GM19438 (cell line): ENCODE results near the gene ARF6.
"Not testable (repeated sequence)": the region's sequence is repeated elsewhere in the genome, so short reads cannot be mapped to it uniquely, and the experiment has no call there.

ENCODE experiments used
- ATAC-seq: cut with Tn5 transposase; IDR thresholded peaks from one replicate; pipeline ENCODE4 v1.9.1; 2021; ENCODE audit warnings: low read depth; ENCODE audit not compliant: unreplicated experiment

Gene ARF6

DNA sequence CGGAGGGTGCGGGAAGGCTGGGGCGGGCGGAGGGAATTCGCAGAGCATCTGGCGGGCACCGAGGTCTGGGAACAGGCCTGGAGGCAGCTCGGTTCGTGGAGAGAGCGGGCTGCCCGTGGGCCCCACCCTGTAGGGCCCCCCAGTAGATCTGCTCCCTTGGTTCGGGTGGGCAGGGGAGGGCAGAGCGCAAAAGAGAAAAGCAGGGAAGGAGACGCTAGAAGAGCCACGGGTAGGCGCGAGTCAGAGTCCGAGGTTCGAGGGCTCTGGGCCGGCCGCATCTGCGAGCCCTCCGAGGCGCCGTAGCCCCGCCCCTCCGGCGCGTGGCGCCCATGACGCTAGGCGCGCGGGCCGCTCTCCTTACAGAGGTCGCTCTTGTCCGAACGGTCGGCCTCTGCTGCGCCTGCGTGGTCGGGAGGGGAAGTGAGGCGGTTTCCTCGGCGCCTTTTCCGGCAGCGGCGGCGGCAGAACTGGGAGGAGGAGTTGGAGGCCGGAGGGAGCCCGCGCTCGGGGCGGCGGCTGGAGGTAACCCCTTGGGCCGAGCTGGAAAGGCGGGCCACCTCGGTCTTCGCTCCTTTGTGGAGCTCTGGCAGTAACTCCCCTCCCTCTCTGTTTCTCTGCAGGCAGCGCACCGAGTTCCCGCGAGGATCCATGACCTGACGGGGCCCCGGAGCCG lies at the start of gene ARF6:
Gene ARF6, plus strand, starts transcription at position 447 of the 673 bp plus-strand sequence. CDS start 655 bp downstream, outside the sequence.
- peak; percentile 88 for ATAC-seq

DNA sequence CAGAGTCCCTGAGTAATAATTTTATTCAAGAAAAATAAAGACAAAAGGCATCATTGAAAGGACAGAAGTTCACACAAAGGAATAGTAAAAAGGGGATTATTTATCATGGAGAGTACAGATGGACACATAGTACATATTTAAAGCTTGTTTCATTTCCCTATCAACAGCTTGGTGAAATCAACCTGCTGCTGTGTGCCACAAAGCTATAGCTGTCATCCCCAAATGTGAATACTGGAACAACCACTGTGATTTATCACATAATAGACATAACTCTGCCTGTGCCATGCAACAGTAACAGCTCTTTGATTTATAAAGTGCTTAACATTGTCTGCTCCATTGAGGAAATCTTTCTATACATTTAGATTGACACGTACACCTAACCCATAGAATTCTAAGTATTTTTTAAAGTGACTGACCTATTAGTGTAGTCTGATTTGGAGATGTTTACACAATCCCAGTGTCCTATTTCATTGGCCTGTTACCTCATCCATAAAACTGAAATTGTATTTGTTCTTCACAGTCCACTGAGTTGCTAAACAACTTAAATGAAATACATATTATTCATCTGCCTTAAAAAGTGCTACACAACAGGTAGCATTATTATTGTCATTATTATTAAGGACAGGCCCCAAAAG lies 43.6 kb upstream of the ARF6 start:
- no peak for ATAC-seq

DNA sequence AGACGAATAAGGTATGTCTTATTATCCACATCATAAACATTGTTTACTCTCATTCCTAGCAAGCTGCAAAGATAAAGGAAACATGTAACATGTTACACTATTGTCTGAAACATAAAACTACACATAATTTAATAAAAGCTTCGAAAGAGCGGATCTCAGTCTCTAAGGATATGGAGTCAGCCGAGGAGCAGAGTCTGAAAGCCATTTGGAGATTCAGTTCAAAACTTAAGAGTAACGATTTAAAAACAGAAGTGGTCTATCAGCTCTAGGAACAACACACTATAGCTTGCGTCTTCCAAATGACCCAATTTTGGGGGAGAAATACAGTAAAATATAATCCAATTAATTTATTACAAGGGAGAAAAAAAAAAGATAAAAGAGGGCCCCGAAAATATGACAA lies 41.1 kb upstream of the ARF6 start:
- no peak for ATAC-seq

DNA sequence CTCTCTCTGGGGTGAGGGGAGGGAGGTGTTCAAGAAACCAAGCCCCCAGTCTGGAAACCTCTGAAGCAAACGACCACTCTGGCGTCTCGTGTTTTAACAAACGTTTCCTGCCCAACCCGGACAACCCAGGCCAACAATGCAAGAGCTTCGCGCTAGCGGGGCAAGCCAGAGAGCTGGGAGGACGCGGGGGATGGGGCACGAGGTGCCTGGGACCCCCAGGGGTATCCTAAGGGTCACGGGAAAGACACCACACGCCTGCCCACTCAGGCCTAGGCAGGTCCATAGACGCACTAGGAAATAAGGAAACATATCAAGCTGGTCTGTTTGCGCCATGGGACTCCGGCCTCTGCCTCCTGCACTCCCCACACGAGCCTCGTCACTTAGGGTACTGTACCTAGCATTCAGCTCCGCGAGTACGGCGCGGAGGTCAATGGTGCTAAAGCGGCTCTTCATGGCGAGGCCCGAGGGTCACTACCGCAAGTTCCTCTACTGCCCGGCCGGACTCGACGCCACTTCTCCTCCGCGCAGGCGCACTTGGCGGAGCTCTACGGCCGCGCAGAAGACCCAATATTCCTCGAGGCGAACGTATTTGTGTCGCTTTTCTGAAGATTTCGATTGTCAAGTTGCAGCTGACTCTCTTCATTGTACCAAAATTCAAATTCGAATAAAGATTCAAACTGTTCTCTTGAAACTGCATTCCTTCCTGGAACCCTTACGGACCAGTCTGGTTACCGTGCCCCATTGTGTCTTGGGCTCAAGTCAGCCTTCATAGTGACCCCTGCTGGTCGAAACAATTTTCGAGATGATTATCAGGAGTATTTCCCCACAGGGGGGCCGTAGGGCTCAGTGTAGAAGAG lies 40.4 kb upstream of the ARF6 start, which contains the start of gene NEMF:
Gene NEMF, minus strand, starts transcription at position 488 of the 857 bp plus-strand sequence. Its CDS starts 35 bp downstream, at position 453.
- peak; percentile 80 for ATAC-seq

DNA sequence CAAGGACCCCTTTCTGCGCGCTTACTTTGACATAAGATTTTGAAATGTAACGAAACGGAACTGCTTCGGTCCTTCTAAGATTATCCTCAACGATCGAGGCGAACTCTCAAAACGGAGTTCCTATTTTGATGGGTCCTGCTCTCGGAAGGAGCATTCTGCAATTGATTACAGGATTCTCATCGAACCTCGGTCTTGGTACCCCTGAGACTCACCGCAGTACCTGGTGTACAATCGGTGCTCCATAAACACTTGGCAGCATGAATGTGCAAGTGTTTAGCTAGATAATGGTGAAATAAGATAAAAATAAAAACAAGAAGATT lies 39.8 kb upstream of the ARF6 start:
- peak; percentile 13 for ATAC-seq

DNA sequence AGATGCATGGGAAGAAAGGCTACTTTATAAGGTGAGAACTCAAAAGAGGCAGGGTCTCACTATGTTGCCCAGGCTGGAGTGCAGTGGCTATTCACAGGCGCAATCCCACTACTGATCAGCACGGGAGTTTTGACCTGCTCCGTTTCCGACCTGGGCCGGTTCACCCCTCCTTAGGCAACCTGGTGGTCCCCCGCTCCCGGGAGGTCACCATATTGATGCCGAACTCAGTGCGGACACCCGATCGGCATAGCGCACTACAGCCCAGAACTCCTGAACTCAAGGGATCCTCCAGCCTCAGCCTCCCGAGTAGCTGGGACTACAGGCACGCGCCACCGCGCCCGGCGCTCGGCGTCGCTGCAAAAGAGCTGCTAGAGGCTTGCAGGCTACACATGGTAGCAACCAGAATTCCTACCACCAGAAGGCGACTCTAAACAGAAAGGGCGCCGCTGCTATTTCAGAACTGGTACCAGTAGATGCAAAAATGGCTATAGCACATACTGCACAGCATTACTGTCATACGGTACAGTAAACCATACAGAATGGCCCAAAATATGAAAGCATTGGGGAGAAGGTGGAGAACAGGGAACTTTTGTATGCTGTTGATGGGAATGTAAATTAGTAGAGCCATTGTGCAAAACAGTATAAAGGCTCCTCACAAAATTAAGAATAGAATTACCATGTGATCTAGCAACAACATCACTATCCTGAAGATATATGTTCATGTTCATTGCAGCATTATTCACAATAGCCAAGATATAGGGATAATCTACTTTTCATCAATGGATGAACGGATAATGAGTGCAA lies 39.1 kb upstream of the ARF6 start:
- no peak for ATAC-seq

DNA sequence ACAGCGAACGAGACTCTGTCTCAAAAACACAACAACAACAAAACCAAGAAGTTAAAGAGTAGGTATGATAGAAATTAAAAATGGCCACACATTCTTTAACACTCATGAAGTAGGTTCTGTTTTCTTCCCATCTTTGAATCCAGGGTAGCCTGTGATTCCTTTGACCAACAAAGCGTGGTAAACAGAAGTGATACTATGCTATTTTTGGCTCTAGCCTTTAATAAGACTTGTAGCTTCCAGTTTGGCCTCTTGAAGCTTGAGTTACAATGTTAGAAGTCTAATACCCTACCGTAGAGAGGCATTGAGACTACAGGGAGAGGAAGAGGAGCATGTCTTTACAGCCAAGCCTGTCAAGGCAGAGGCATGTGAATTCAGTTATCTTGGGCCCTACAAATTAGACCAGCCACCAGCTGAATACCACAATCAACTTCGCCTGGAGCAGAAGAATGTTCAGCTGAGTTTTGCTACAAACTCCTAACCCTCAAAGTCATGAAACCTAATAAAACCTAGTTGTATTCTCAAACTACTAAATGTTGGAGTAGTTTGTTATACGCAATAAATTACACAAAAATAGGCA lies 35.4 kb upstream of the ARF6 start:
- ATAC-seq, result no peak

DNA sequence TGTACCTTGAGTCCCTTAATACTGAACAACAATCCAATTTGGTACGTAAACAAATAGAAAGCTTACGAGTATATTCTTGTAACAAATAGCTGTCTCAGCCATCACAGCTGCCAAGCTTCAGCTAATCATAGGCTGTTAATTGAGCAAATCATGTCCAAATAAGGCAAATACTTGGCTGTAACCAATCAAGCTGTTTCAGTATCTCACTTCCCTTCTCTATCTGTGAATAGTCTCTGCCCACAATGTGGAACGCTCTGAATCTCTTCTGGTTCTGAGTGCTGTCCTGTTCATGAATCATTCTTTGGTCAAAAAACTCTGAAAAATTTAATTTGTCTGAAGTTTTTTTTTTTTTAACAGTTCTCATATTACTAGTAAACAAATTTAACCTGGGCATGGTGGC lies 34.5 kb upstream of the ARF6 start:
- no peak for ATAC-seq

DNA sequence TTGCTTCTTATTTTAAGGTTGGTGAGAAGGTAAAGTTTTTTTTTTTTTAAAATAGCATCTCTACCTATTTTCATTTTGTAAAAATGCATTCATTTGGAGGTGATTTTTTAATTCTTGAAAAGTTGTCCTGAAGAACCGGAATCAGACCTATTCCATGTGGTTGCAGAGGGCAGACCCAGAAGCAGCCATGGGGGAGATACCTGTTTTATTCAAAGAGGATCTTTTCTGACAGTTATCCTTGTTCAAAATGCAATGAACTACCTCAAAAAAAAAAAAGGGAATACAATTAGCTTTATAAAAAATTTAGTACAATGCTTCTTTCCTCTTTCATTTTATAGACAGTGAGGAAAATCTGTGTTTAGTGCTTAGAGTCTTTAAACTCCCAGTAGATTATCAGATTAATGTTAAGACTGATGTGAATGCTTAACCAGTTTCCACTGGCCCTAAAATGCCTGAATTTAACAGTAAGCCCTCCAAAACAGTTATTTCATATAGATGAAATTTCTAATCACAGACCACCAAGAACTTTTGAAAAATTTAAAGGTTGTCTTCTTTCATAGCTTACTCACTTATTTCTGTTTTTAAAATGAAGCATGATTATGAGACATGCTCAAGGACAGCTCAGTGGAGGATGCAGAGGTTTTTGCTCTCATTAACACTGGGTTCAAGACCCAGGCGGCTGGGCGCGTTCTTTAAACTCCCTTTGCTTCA lies 31.7 kb upstream of the ARF6 start:
- ATAC-seq, result no peak

DNA sequence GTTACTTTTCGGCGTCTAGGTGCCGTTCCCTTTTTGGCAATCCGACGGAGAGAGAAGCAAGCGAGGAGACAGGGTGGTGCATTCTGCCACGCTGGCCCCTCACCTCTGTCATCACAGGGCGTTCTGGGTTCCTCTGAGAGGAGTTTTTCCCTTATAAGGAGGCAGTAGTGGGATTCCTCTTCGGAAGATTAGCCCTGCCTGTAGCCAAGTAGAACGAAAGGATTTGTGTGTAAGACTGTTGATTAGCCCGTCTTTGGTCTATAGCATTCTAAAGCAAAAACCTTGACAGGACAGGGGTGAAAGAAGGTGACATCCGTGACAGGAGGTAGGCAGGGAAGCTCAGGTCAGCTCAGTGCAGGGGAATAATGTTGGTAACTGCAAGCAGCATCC lies 31.2 kb upstream of the ARF6 start:
- ATAC-seq, result no peak

DNA sequence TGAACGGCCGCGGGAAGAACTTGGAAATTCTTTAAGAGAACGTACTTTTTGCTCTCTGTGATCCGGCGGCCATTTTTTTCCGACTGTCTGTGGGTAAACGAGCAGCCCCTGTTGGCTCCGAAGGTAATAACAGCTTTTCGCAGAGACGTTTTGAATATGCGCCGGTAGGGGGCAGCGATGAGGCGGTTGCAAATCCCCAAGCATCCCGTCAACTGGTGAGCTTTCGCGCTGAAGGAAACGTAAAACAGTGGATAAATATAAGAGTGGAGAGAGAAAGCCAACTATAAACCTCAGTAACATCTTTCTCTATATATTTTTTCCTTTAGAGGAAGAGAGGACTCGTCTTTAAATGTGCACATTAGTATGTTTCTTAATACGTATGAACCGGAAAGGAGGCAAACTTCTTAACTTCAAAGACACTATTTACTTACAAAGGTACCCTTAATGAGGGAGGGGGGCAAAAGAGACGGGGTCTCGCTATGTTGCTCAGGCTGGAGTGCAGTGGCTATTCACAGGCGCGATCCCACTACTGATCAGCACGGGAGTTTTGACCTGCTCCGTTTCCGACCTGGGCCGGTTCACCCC lies 30.7 kb upstream of the ARF6 start:
- no peak for ATAC-seq

DNA sequence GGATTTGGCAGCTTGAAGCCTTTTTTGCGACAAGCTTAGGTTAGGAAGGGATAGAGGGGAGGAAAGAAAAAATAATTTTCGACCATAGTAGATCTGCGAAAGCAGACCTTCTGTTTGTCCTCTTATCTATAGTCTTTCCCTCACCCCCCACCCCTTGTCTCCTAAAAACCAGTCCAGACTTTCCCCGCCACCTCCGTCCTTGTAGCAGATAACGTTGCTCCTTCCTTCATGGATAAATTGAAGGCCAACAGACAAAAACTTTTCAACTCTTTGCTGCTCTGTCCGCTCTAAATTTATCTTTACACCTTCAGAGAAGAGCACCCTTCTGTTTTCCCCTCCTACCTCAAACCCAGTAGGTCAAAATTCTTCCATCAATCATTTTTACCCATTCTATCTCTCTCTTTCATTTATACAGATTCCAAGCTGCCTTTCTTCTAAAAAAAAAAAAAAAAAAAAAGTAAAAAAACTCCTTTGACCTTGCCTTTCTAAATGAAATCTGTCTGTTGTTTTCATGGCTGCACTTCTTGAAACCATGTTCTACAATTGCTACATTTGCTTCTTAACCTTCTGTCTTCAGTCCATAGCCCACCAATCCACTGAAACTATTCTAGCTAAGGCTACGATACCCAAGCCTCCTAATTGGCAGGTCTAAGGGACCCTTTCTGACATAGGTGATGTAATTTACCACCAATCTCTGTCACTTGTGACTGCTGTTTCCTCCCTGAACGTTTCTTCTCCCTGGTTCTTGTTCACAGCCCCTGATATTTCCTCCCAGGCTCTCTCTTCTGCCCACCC lies 29.2 kb upstream of the ARF6 start:
- no peak for ATAC-seq

DNA sequence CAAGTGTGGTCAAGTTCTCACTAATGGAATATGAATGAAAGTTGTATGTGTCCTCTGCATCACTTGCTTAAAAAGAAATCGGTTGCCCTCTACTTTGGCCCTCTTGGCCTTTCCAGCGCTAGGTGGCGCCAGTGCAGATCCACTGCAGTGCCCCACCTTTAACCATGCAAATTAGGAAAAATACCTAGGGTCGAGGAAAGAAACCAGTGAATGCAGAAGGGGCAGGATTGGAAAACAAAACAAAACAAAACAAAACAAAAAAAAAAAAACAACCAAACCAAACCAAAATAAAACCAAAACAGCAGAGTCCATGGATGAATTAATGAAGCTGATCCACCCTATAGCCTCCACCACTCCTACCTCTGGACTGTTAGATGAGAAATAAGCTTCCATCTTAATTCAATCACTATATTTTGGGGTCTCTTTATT lies 27.4 kb upstream of the ARF6 start:
- ATAC-seq, result no peak

DNA sequence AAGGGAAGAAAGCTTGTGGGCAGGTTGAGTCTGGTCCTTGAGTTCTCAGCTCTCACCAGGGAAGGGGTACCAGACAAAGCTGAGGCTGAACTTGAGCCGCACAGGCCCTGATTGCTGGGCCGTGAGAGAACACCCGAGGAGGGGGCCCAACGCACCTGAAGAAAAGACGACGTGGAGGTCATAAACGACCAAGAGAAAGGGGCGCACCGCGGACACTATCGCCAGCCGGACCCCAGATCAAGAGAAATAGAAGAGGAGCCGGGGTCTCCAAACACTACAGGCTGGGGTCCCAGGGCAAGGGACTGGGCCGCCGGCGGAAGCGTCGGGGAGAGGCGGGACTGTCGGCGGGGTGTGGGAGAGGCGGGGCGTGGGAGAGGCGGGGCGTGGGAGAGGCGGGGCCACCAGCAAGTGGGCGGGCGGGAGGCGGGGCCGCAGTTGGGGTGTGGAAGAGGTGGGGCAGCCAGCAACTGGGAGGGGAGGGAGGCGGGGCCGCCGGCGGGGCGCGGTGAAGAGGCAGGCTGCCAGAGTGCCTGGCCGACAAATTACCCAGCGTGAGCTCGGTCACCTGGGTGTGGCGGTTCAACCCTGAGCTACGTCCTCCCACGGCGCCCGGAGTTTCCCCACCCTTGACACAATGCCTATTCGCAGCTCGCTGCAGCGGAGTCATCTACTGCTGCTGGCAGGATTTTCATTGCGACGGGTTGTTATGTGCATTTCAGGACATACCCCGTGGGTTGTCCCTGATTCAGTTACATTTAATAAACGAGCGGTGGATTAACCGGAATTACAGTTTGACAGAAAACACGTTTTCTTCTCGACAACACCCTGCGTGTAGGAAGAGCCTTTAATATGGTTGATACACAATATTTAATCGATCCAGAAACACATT lies 24.8 kb upstream of the ARF6 start:
- peak; percentile 87 for ATAC-seq

DNA sequence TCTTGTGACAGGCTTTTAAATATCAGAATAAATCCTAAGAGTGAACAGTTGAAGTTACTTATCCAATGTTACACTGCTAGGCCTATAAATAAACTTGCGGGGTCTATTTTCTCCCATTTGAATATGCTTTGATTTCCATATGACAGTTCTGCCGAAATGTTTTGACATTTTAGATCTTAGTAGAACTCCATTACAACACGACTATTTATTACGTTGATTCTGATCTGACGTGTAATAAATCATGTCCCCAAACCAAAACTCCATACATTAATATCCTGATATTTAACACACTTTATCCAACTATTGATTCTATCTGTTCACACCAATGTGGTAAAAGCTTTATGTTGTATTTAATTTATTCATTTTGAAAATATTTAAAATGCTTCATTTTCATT lies 24.2 kb upstream of the ARF6 start:
- ATAC-seq, result no peak

DNA sequence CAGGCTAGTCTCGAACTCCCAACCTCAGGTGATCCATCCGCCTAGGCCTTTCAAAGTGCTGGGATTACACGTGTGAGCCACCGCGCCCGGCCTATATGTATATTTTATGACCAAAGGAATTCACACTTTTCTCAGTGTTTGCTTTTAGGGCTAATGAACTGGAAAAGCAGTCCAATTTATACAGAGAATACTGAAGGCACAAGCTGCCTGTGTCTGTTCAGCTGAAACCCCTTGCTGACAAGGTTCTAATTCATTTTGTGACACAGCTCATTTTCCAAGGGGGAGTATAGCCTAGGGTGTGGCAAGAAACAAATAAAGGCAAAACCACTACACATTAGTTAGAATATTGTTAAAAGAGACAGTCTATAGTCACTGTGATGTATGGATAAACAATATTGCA lies 22.0 kb upstream of the ARF6 start:
- no peak for ATAC-seq

DNA sequence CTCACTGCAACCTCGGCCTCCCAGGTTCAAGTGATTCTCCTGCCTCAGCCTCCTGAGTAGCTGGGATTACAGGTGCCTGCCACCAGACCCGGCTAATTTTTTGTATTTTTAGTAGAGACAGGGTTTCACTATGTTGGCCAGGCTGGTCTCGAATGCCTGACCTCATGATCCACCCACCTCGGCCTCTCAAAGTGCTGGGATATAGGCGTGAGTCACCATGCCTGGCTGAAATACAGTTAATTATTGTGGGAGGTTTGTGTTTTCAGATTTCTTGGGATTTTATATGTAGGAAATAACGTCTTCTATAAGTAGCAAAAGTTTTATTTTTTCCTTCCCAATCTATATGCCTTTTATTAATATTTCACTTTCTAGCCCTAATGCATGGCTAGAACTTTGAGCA lies 19.3 kb upstream of the ARF6 start:
- ATAC-seq, result not testable (repeated sequence)
